ENCODE results near the gene EPHB3.

EPHB3 gene

DNA sequence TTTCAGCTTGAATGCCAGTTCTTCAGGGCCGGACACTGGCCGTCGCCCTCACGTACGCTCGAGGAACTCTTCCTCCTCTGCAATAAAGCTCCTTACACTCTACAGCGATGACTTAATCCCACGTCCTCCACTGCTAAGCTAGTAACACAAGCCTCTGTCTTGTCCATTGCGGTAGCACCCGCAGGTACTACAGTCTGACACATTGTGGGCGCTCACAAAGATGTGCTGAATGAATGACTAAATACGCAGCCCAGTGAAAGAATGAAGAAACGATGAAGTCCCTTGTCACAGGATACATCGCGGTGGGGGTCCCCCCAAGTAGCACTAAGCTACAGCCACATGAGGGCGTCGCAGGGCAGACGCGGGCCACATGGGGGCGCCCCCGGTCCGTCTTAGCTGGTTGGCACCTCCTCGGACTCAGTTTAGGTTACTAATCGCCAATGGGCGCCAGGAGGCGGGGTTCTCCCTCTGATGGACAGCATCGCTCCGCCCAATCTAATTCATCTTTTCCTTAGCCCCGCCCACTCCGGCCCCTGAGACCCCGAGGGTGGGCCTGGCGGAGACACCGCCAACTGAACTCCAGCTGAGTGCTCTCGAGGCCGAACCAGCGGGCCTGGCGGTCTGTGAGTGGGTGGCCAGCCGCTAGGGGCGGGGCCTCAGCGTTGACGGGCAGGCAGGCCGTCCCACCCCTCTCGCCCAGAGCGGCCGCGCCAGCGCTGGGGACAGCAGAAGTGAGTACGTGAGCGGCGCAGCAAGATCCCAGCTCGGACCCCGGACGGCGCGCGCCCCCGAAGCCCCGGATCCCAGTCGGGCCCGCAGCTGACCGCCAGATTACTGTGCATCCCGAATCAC, at the start of gene EPHB3:
TSS of gene EPHB3 (plus strand) at position 725 of the 852 bp plus-strand sequence. CDS start 451 bp downstream, outside the sequence.
- DNase-seq (ENCODE audit: low read depth), result peak; percentile 100
- Histone ChIP-seq H3K4me3 (ENCODE audit: low read length) (peak within 1 kb of the TSS; percentile 74), H3K4me1 (ENCODE audit: control insufficient read depth, insufficient read depth, low read length) (peaks cover 29% of the 10 kb centered on the region), H3K9ac (ENCODE audit: low read length) (peak within 1 kb of the TSS; percentile 60), H3K9me3 (ENCODE audit: control insufficient read depth, low read length) (no peaks in the 10 kb centered on the region), H3K36me3 (ENCODE audit: control insufficient read depth, insufficient read depth, low read length, severe bottlenecking) (no peaks in the 10 kb centered on the region), H3K27me3 (replicated peaks; ENCODE audit: control insufficient read depth, insufficient read depth, low read length) (peaks cover 35% of the 10 kb centered on the region)

DNA sequence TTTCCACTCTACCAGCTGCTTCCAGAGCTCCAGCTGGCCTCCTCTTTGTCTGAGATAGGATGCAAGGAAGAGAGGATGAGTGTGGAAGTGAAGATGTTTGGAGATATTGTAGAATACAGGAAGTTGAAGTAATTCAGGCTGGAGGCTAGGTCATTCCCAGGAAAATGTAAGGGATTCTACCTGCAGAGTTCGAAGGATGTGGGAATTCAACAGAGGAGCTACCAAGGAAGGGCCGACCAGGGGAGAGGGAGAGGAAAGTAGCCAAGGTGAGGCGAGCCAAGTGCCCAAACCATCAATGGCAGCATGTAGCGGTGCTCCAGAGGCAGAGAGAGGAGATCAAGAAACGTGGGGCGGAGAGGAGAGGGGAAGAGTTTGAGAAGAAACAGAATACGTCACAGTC, 49.0 kb upstream of the EPHB3 start:
- no peak for DNase-seq (ENCODE audit: low read depth)
- Histone ChIP-seq H3K27me3 (replicated peaks; ENCODE audit: control insufficient read depth, insufficient read depth, low read length) (peaks cover 41% of the 10 kb centered on the region), H3K9me3 (ENCODE audit: control insufficient read depth, low read length) (peaks cover 19% of the 10 kb centered on the region), H3K9ac (ENCODE audit: low read length) (no peak overlapping the region), H3K36me3 (ENCODE audit: control insufficient read depth, insufficient read depth, low read length, severe bottlenecking) (no peaks in the 10 kb centered on the region), H3K4me3 (ENCODE audit: low read length) (no peak overlapping the region), H3K4me1 (ENCODE audit: control insufficient read depth, insufficient read depth, low read length) (no peaks in the 10 kb centered on the region)

DNA sequence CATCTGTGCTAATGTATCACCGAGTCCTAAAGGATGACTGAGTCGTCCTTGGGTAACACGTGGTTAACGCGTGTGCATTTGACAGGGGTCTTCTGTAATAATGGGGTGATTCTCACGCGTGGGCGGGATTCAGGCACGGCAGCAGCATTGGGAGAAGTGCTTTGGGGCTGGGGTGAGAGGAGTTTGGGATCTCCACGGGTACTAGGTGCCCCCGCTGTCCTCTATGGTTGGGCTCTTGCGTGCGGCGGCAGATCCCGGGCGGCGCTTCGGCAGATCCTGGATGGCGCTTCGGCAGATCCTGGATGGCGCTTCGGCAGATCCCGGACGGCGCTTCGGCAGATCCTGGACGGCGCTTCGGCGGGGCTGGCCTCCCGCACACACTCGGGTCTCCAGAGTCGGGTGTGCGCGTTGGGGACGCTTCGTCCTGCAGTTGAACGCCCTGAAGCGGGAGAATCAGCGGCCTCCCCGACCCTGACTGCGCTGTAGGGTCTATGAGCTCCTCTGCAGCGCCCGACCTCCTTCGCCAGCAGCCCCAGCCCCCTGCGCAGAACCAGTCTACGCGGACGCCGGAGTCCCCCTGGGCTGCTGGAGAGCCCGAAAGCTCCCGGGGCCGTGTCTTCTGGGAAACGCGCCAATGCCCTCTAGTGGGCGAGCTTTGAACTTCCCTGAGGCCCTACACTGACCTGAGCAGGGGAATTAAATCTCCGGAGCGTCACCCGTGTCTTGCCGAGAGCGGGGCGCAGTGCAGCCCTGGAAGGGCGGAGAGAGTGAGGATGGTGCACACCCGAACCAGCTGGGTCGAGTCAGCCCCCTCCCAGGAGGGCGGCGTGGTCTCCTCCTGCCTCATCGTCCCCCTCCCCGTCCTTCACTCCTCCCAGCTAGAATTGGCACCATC, 48.1 kb upstream of the EPHB3 start:
- Histone ChIP-seq H3K27me3 (replicated peaks; ENCODE audit: control insufficient read depth, insufficient read depth, low read length) (peaks cover 41% of the 10 kb centered on the region), H3K9ac (ENCODE audit: low read length) (no peak overlapping the region), H3K4me3 (ENCODE audit: low read length) (peak overlapping the region; percentile 63), H3K36me3 (ENCODE audit: control insufficient read depth, insufficient read depth, low read length, severe bottlenecking) (no peaks in the 10 kb centered on the region), H3K4me1 (ENCODE audit: control insufficient read depth, insufficient read depth, low read length) (no peaks in the 10 kb centered on the region), H3K9me3 (ENCODE audit: control insufficient read depth, low read length) (peaks cover 19% of the 10 kb centered on the region)
- DNase-seq (ENCODE audit: low read depth), result peak; percentile 93

DNA sequence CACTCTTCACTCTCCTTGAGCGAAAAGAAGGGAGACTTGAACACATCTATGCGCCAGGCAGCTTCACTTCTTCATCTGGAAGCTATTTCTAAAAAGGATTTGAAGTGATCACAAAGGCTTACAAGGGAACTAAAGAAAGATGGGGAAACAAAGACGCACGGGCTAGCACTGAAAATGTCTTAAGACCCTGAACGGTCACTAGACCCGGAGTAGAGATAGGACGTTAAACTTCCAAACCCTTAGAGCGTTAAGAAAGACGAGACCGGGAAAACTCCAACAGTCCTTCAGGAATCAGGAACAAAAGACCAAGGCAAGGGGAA, 47.5 kb upstream of the EPHB3 start:
- no peaks in the 10 kb centered on the region for H3K4me1 ChIP-seq (ENCODE audit: control insufficient read depth, insufficient read depth, low read length)
- H3K36me3 ChIP-seq (ENCODE audit: control insufficient read depth, insufficient read depth, low read length, severe bottlenecking), result no peaks in the 10 kb centered on the region
- H3K9ac ChIP-seq (ENCODE audit: low read length), result no peak overlapping the region
- peak overlapping the region; percentile 63 for H3K4me3 ChIP-seq (ENCODE audit: low read length)
- no peak for DNase-seq (ENCODE audit: low read depth)
- peaks cover 38% of the 10 kb centered on the region for H3K27me3 ChIP-seq (replicated peaks; ENCODE audit: control insufficient read depth, insufficient read depth, low read length)
- H3K9me3 ChIP-seq (ENCODE audit: control insufficient read depth, low read length), result peaks cover 19% of the 10 kb centered on the region

DNA sequence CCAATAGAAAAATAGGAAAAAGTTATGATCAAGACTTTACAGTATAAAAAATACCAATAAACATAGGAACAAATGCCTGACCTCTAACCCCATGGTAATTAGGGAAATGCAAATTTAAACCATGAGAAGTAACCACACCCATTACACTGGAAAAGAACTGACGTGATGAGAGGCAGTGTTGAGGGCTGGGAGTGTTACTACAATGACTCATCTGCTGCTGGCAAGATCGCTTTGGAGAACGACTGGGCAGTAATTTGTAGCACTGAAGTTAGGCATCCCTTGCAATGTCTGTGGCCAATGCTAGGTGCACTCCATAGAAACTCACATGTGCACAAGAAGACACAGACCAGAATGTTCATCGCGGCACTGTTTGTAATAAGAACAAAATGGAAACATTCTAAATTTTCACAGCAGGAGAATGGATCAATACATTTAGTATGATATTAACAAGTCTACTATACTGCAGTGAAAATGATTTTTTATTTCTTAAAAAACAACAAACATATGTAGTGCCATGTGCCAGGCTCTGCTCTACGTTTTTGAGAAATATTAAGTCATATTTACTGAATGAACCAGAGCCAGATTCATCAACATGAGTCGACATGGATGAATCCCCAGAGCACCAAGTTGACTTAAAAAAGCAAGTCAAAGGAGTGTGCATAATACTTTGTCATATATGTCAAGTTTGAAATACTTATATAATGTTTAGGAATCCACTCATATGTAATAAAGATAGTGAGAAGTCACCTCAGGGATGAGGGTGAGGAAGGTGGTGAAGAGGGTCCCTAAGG, 37.6 kb upstream of the EPHB3 start:
- H3K27me3 ChIP-seq (replicated peaks; ENCODE audit: control insufficient read depth, insufficient read depth, low read length), result peaks cover 5% of the 10 kb centered on the region

DNA sequence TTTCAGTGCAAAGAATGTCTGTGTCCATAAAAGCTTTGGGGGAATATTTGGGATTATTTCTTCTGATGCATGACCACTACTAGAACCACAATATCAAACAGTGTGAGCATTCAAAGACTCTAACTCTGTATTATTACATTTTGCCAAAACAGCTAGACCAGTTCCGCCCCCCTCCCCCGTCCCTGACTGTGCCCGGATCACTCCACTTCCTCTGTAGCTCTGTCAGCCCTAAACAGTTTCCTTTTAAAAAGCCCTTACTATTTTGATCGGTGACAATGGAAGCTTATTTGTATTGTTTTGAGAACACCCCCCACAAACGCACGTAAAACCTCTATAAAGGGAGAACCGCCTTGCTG, 36.6 kb upstream of the EPHB3 start:
- Histone ChIP-seq H3K4me3 (ENCODE audit: low read length) (peak overlapping the region; percentile 77), H3K27me3 (replicated peaks; ENCODE audit: control insufficient read depth, insufficient read depth, low read length) (peaks cover 10% of the 10 kb centered on the region), H3K36me3 (ENCODE audit: control insufficient read depth, insufficient read depth, low read length, severe bottlenecking) (no peaks in the 10 kb centered on the region), H3K9ac (ENCODE audit: low read length) (no peak overlapping the region), H3K9me3 (ENCODE audit: control insufficient read depth, low read length) (no peaks in the 10 kb centered on the region), H3K4me1 (ENCODE audit: control insufficient read depth, insufficient read depth, low read length) (peaks cover 9% of the 10 kb centered on the region)
- peak; percentile 30 for DNase-seq (ENCODE audit: low read depth)

More for the DNA sequence above, 37.6 kb upstream of the EPHB3 start:
- peaks cover 9% of the 10 kb centered on the region for H3K4me1 ChIP-seq (ENCODE audit: control insufficient read depth, insufficient read depth, low read length)
- H3K9me3 ChIP-seq (ENCODE audit: control insufficient read depth, low read length), result no peaks in the 10 kb centered on the region
- H3K9ac ChIP-seq (ENCODE audit: low read length), result no peak overlapping the region
- H3K36me3 ChIP-seq (ENCODE audit: control insufficient read depth, insufficient read depth, low read length, severe bottlenecking), result no peaks in the 10 kb centered on the region
- DNase-seq (ENCODE audit: low read depth), result peak; percentile 71
- H3K4me3 ChIP-seq (ENCODE audit: low read length), result no peak overlapping the region

DNA sequence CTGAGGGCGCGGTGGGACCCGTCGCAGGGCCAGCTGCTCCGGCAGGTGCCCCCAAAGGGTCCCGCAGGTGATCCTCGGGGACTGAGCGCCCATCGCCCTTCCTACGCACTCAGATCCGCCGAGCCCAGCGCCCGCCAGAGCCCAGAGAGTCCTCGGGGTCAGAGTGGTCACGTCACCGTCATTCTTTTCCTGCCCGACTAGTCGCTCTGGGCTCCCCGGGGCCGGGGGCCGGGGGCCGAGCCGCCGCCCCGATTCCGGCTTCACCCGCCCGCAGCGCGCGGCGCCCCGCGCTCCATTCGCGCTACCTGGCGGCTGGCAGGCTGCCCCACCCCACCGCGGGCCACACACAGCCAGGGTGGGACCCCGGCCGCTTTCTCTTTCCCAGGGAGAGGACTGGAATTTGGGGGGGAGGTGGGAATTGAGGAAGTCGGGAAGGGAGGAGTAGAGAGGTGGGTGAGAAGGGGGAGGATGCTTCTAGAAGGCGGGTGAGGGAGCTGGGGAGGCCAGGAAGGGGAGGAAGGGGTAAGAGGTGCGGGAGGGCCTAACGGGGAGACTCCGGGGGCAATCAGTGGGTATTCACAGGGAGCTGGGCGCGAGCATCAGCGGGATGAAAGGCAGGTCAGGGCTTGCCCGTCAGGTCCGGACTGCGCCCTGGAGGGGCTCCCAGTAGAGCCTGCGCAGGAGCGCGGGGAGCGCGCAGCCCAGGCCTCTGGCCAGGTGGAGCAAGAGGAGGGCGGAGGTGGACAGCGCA, 36.1 kb upstream of the EPHB3 start:
- Histone ChIP-seq H3K4me3 (ENCODE audit: low read length) (peak overlapping the region; percentile 77), H3K9ac (ENCODE audit: low read length) (no peak overlapping the region), H3K27me3 (replicated peaks; ENCODE audit: control insufficient read depth, insufficient read depth, low read length) (peaks cover 14% of the 10 kb centered on the region), H3K9me3 (ENCODE audit: control insufficient read depth, low read length) (no peaks in the 10 kb centered on the region), H3K36me3 (ENCODE audit: control insufficient read depth, insufficient read depth, low read length, severe bottlenecking) (no peaks in the 10 kb centered on the region), H3K4me1 (ENCODE audit: control insufficient read depth, insufficient read depth, low read length) (peaks cover 9% of the 10 kb centered on the region)
- DNase-seq (ENCODE audit: low read depth), result peak; percentile 30

DNA sequence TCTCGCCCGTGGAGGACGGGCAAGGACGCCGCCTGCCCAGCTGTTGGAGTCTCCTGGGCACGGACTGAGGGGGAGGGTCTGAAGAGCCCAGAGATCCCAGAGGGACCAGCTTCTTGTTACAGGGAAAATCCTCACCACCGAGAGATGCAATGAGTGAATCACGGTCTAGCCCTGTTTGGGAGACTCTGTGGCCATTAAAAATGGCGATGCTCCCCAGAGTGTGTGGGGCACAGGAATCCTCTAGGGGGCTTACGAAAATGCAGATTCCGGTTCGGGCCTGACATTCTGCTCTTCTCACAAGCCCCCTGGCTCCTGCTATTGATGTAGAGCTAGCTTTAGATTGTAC, 35.5 kb upstream of the EPHB3 start:
- Histone ChIP-seq H3K4me1 (ENCODE audit: control insufficient read depth, insufficient read depth, low read length) (peaks cover 9% of the 10 kb centered on the region), H3K4me3 (ENCODE audit: low read length) (peak overlapping the region; percentile 77), H3K9me3 (ENCODE audit: control insufficient read depth, low read length) (no peaks in the 10 kb centered on the region), H3K36me3 (ENCODE audit: control insufficient read depth, insufficient read depth, low read length, severe bottlenecking) (no peaks in the 10 kb centered on the region), H3K27me3 (replicated peaks; ENCODE audit: control insufficient read depth, insufficient read depth, low read length) (peaks cover 18% of the 10 kb centered on the region), H3K9ac (ENCODE audit: low read length) (no peak overlapping the region)
- no peak for DNase-seq (ENCODE audit: low read depth)

DNA sequence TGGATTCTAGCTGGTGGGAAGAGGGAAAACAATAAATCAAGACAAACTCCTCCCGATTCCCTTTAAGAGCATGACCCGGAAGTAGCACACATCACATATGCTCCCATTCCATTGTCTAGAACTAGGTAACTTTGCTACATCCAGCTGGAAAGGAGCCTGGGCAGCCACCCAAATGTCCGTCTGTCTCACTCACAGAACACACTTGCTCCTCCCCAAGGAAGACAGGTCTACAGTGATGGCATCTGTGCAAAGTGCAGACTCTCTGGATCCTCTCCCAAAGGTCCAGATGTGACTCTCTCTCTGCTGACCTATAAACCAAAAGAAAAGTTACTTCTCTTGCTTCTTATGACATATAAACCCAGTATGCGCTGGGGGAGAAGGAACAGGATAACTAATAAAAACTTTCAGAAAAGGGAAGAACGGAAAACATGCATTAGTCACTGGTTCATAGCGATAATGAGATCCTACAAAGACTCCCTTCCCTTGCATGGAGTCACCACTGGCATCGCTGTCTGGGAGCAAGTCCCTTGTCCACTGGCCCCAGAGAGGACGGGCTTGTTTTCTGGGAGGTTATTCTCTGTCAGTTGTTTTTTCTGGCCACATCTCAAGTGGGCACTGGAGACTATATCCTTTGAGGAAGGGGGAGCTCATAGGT, 29.8 kb upstream of the EPHB3 start:
- Histone ChIP-seq H3K4me1 (ENCODE audit: control insufficient read depth, insufficient read depth, low read length) (no peaks in the 10 kb centered on the region), H3K9me3 (ENCODE audit: control insufficient read depth, low read length) (no peaks in the 10 kb centered on the region), H3K27me3 (replicated peaks; ENCODE audit: control insufficient read depth, insufficient read depth, low read length) (peaks cover 36% of the 10 kb centered on the region), H3K36me3 (ENCODE audit: control insufficient read depth, insufficient read depth, low read length, severe bottlenecking) (no peaks in the 10 kb centered on the region), H3K4me3 (ENCODE audit: low read length) (no peak overlapping the region), H3K9ac (ENCODE audit: low read length) (no peak overlapping the region)
- no peak for DNase-seq (ENCODE audit: low read depth)

DNA sequence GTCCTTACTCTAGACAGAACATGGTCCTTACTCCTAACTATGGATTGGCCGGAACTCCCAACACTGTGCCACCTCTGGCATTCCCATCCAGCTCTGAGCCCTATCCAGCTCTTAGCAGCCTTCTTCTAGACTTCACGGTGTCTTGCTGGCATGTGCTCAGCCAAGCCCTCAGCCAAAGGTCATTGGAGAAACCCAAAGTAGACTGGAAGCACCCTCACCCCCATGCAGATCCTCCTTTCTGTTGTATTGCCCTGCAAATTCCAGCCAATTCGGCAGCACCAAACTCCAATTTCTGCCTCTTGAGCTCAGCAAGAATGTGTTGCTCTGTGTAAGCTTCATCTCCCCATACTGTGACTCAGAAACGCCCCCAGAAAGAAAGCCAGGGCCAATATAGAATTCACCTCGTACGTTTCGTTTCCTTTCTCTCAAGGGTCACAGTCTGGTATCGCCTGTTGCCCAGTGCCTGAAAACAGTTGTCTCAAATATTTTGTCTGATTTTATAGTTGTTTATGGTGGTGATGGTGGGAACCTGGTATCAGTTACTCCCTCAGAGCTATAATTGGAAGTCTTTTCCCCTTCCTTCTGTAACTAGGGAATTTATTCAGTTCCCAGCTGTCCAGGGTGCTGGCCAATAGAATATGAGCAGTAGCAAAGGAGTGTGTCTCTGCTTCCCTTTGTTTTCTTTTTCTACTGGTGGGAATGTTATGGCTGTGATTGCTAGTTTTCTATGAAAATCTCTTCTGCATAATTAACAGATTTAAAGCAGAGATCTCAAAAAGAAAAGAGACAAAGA, 28.4 kb upstream of the EPHB3 start:
- no peak for DNase-seq (ENCODE audit: low read depth)
- Histone ChIP-seq H3K4me1 (ENCODE audit: control insufficient read depth, insufficient read depth, low read length) (no peaks in the 10 kb centered on the region), H3K9ac (ENCODE audit: low read length) (no peak overlapping the region), H3K27me3 (replicated peaks; ENCODE audit: control insufficient read depth, insufficient read depth, low read length) (peaks cover 45% of the 10 kb centered on the region), H3K36me3 (ENCODE audit: control insufficient read depth, insufficient read depth, low read length, severe bottlenecking) (no peaks in the 10 kb centered on the region), H3K4me3 (ENCODE audit: low read length) (no peak overlapping the region), H3K9me3 (ENCODE audit: control insufficient read depth, low read length) (no peaks in the 10 kb centered on the region)
